K562 (cell line): ENCODE measurements around the gene CD38. TPM values are rescaled to one million over a fixed set of nuclear protein-coding genes. Genes with fewer than 3 reads are reported as not detected.

Experiments
- ATAC-seq: fragments of 200-7000 bp; cut with Tn5 transposase; 3 replicates; pipeline ENCODE4 v1.9.1; 2020; ENCODE audit warnings: moderate library complexity
- BruUV-seq: library from RNA; stranded (reverse); fragments of 400-500 nt; replicated peaks from 2 replicates; lab custom pipeline; 2021; lab: Mats Ljungman, UMichigan
- CTCF ChIA-PET: fragments of 300-600 bp; formaldehyde crosslinking; extraction: SDS; loops from one replicate; lab custom pipeline; 2021; ENCODE audit warnings: low intra/inter-chr PET ratio; lab: Yijun Ruan, JAX
- POLR2A ChIA-PET: fragments of 300-600, 350-650 bp; sonication (Branson Sonifier 250); formaldehyde crosslinking; extraction: SDS; loops from one replicate; lab custom pipeline; 2021; ENCODE audit warnings: antibody characterized with exemption, inconsistent platforms; lab: Yijun Ruan, JAX
- DNase-seq, 4 experiments: peaks; one replicate each; pipeline versions ENCODE4 v3.0.0 to v3.0.0-alpha.2; 2011 to 2018; ENCODE audit warnings: low spot score in 3 of 4, mixed read lengths in 3 of 4; ENCODE audit errors: extremely low read depth in 1 of 4
- FAIRE-seq: peaks from 2 replicates; lab custom pipeline; 2011; peaks lifted over from hg19 to GRCh38; lab: Jason Lieb, UNC
- H2AFZ ChIP-seq: 2 replicates; pipeline ENCODE4 v1.6.0; 2011; ENCODE audit warnings: low read depth, low read length, control low read depth, inconsistent platforms
- H3K27ac ChIP-seq: fragments of 200-600 bp; 3 replicates; pipeline ENCODE4 v1.8.0; 2011; ENCODE audit warnings: low read depth, mild to moderate bottlenecking, control low read depth, inconsistent platforms, low read length, moderate library complexity, mixed read lengths; ENCODE audit errors: extremely low read depth
- H3K27me3 ChIP-seq, 2 experiments: fragments of 300-600 bp in 1 of 2; 2 replicates in 1 of 2; 3 replicates in 1 of 2; pipeline versions ENCODE4 v1.6.0 to v1.8.0; 2011; ENCODE audit warnings: inconsistent platforms in 2 of 2, low read length in 2 of 2, mild to moderate bottlenecking in 1 of 2, mixed read lengths in 1 of 2, moderate library complexity in 1 of 2; ENCODE audit not compliant: control insufficient read depth in 2 of 2, insufficient read depth in 2 of 2
- H3K36me3 ChIP-seq: fragments of 300-600 bp; 3 replicates; pipeline ENCODE4 v1.8.0; 2011; ENCODE audit warnings: mild to moderate bottlenecking, low read length, inconsistent platforms; ENCODE audit not compliant: control insufficient read depth, insufficient read depth
- H3K4me1 ChIP-seq, 2 experiments: fragments of 200-600 bp in 1 of 2; replicated peaks in 1 of 2; 2 replicates in 1 of 2; 3 replicates in 1 of 2; pipeline versions ENCODE4 v1.5.1 to v1.8.0; 2011; ENCODE audit warnings: inconsistent platforms in 2 of 2, low read length in 2 of 2, mild to moderate bottlenecking in 1 of 2, mixed read lengths in 1 of 2, moderate library complexity in 1 of 2; ENCODE audit not compliant: control insufficient read depth in 2 of 2, insufficient read depth in 2 of 2
- H3K4me2 ChIP-seq: 2 replicates; pipeline ENCODE4 v1.6.1; 2011; ENCODE audit warnings: low read length, control low read depth, inconsistent platforms, mixed read lengths; ENCODE audit not compliant: insufficient read depth
- H3K4me3 ChIP-seq: fragments of 200-600 bp; sonication (generic), shearing (Covaris generic); 2 replicates; pipeline ENCODE4 v1.5.1; 2016; ENCODE audit warnings: control low read depth, inconsistent platforms
- H3K79me2 ChIP-seq: fragments of 200-600 bp; 3 replicates; pipeline ENCODE4 v1.8.0; 2011; ENCODE audit warnings: low read length, inconsistent platforms; ENCODE audit not compliant: control insufficient read depth, insufficient read depth
- H3K9ac ChIP-seq, 2 experiments: 2 replicates each; pipeline versions ENCODE4 v1.6.0 to v1.6.1; 2011; ENCODE audit warnings: low read depth in 2 of 2, low read length in 2 of 2, control low read depth in 1 of 2, inconsistent platforms in 1 of 2, mild to moderate bottlenecking in 1 of 2, mixed read lengths in 1 of 2; ENCODE audit not compliant: insufficient read depth in 1 of 2
- H3K9me1 ChIP-seq: one replicate; pipeline ENCODE4 v1.6.0; 2011; ENCODE audit warnings: inconsistent platforms, mild to moderate bottlenecking, low read length, moderate library complexity; ENCODE audit not compliant: control insufficient read depth, insufficient read depth
- H3K9me3 ChIP-seq: replicated peaks from 2 replicates; pipeline ENCODE4 v1.5.1; 2011; ENCODE audit warnings: low read depth, low read length, inconsistent platforms; ENCODE audit not compliant: control insufficient read depth, insufficient read depth
- H4K20me1 ChIP-seq: replicated peaks from 2 replicates; pipeline ENCODE4 v1.6.1; 2011; ENCODE audit warnings: low read length, inconsistent platforms, mixed read lengths; ENCODE audit not compliant: control insufficient read depth, insufficient read depth
- MECOM ChIP-seq: fragments of 250-450 bp; sonication (Bioruptor Pico); IDR thresholded peaks from 2 replicates; pipeline ENCODE4 v1.8.0; 2022; ENCODE audit warnings: inconsistent platforms
- MTA1 ChIP-seq: fragments of 450-650 bp; IDR thresholded peaks from 2 replicates; pipeline ENCODE4 v1.6.1; 2017; ENCODE audit warnings: borderline replicate concordance
- SMARCA5 ChIP-seq: fragments of 450-650 bp; IDR thresholded peaks from 2 replicates; pipeline ENCODE4 v1.6.1; 2016
- ZBTB17 ChIP-seq: fragments of 450-650 bp; formaldehyde crosslinking; IDR thresholded peaks from 2 replicates; pipeline ENCODE4 v1.4.0; 2020; ENCODE audit warnings: mild to moderate bottlenecking
- ZNF140 ChIP-seq: fragments of 250-450 bp; sonication (Bioruptor Pico); IDR thresholded peaks from 2 replicates; pipeline ENCODE4 v1.8.0; 2021; ENCODE audit warnings: moderate library complexity, mild to moderate bottlenecking, inconsistent platforms
- ZNF583 ChIP-seq: fragments of 250-450 bp; sonication (Bioruptor Pico); IDR thresholded peaks from 2 replicates; pipeline ENCODE4 v1.4.0; 2020
- WGBS: fragments of 100-300 bp; shearing (Covaris generic); methylation state at CpG from one replicate; pipeline ENCODE4 v1.1.6; 2016; ENCODE audit warnings: low coverage, mixed read lengths; ENCODE audit not compliant: insufficient coverage; ENCODE audit errors: missing lambda C conversion rate; 5-methylcytosine and 5-hydroxymethylcytosine counted together
- in situ Hi-C: fragments of 300-500 bp; cut with MboI; formaldehyde crosslinking; loops from 4 replicates; pipeline ENCODE4 v1.15.0; 2018; ENCODE audit warnings: inconsistent platforms, mixed read lengths
- intact Hi-C: fragments of 100-400 bp; cut with micrococcal nuclease; formaldehyde crosslinking; loops from 2 replicates; pipeline ENCODE4 v1.14.2; 2022
- polyA plus RNA-seq, 8 experiments: library from polyadenylated mRNA; depleted of rRNA in 4 of 8; stranded (reverse) in 5 of 8; unstranded in 3 of 8; fragments of >200 nt; fragmentation: Nextera tagmentation in 2 of 8; fragmentation: Illumina TruSeq in 1 of 8; extraction: Ambion mirVana in 2 of 8; extraction: Trizol in 1 of 8; gene quantifications; 2 replicates each; pipeline versions ENCODE4 v1.2.1 to v1.2.3, GENCODE V29; 2011 to 2014; ENCODE audit warnings: inconsistent platforms in 1 of 8, missing spikeins in 1 of 8
- total RNA-seq, 7 experiments: library from RNA; depleted of rRNA in 6 of 7; stranded (reverse); fragments of >200 nt in 6 of 7; fragmentation: Illumina TruSeq in 2 of 7; extraction: Trizol in 2 of 7; gene quantifications; 2 replicates each; pipeline versions ENCODE4 v1.2.1 to v1.2.3, GENCODE V29; 2011 to 2021; ENCODE audit warnings: low replicate concordance in 1 of 7
- TF ChIP-seq, protein P1 (sequence below): fragments of 450-650 bp; IDR thresholded peaks from 2 replicates; pipeline ENCODE4 v1.6.1; 2016; ENCODE audit warnings: mild to moderate bottlenecking

Gene CD38
- total and polyA plus RNA-seq, 9 of the 15 experiments (the other 6 are each of a cell fraction or from before 2014, with no cell fraction given), result 0.04 to 0.06 (median 0.04) TPM; not detected in 5

DNA sequence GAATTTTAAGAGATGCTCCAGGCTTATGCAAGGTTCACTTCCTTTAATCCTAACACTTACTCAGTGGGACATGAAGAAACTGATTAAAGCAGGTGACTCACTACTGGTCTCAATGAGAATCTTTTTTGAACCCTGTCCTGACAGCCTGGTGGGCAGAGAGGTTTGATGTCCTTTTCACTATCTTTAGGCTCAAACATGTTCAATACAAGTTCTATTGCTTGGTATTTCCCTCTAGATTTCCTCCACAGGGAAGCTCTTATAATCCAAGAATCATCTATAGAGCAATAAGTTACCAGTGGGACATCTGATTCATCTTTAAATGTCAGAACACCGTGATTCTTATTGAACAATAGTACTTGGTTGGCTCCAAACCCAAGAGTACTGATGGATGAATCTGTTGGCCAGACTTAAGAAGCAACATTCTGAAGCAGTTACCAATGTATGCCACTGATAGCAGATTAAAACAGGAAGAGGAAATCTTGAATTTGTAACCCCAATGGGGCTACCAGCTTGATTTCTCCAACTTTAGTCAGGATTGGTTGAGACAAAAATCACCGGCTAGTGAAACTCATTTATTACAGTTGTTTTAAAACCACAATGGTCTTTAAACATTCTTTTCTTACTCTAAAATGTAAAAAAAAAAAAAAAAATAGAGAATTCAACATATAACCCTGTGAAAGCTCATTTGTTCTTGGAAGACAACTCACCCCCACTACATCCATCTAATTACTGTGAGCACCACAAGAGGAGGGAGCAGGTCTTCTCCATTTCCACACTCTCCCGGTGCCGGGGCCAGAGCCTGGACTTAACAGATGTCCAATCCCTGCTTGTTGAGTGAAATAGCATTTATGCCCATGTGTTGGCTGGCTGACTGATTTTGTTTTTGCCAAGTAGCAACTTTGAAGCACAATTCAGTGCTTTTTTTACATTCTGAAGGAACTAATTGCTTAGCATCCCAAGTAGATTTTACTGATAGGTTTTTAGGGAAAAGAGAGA lies 117.1 kb downstream of the CD38 start:
- H3K9ac ChIP-seq, result no peak overlapping the region
- WGBS, result 0% methylated on average over 4 of the region's 4 CpGs
- H3K9me1 ChIP-seq, result no peaks in the 10 kb centered on the region
- CTCF ChIA-PET, result no interaction called here
- no peak overlapping the region for H3K27ac ChIP-seq
- ATAC-seq (no peak), FAIRE-seq (no peak), DNase-seq (no peak)
- intact Hi-C loops (no loop called here), in situ Hi-C loops (no loop called here)
- no peaks in the 10 kb centered on the region for H3K36me3 ChIP-seq
- POLR2A ChIA-PET, result no interaction called here
- BruUV-seq, result no TSS peak
- H3K4me1 ChIP-seq, result no peaks in the 10 kb centered on the region
- no peaks in the 10 kb centered on the region for H3K9me3 ChIP-seq
- H3K27me3 ChIP-seq, result no peaks in the 10 kb centered on the region
- no peak overlapping the region for H3K4me2 ChIP-seq
- no peak overlapping the region for H2AFZ ChIP-seq
- H3K4me3 ChIP-seq, result no peak overlapping the region
- H4K20me1 ChIP-seq, result no peaks in the 10 kb centered on the region
- H3K79me2 ChIP-seq, result no peaks in the 10 kb centered on the region
- TF ChIP-seq ZNF140 (CRISPR knock-in tag) (no peak), ZNF583 (no peak), MTA1 (no peak), ZBTB17 (CRISPR knock-in tag) (no peak), MECOM (CRISPR knock-in tag) (no peak), SMARCA5 (no peak)
- TF ChIP-seq, protein P1, sequence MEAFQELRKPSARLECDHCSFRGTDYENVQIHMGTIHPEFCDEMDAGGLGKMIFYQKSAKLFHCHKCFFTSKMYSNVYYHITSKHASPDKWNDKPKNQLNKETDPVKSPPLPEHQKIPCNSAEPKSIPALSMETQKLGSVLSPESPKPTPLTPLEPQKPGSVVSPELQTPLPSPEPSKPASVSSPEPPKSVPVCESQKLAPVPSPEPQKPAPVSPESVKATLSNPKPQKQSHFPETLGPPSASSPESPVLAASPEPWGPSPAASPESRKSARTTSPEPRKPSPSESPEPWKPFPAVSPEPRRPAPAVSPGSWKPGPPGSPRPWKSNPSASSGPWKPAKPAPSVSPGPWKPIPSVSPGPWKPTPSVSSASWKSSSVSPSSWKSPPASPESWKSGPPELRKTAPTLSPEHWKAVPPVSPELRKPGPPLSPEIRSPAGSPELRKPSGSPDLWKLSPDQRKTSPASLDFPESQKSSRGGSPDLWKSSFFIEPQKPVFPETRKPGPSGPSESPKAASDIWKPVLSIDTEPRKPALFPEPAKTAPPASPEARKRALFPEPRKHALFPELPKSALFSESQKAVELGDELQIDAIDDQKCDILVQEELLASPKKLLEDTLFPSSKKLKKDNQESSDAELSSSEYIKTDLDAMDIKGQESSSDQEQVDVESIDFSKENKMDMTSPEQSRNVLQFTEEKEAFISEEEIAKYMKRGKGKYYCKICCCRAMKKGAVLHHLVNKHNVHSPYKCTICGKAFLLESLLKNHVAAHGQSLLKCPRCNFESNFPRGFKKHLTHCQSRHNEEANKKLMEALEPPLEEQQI, result no peak
